HG02588 (cell line): ENCODE data around the gene CD226.
A peak's percentile ranks its signal among the peaks of the same experiment; 100 is the strongest.
"Not testable (repeated sequence)": the region's sequence is repeated elsewhere in the genome, so short reads cannot be mapped to it uniquely, and the experiment has no call there.

ENCODE experiments used
- ATAC-seq: cut with Tn5 transposase; IDR thresholded peaks from one replicate; pipeline ENCODE4 v1.9.1; 2021; ENCODE audit warnings: mild to moderate bottlenecking, moderate library complexity; ENCODE audit not compliant: unreplicated experiment

CD226 gene

DNA sequence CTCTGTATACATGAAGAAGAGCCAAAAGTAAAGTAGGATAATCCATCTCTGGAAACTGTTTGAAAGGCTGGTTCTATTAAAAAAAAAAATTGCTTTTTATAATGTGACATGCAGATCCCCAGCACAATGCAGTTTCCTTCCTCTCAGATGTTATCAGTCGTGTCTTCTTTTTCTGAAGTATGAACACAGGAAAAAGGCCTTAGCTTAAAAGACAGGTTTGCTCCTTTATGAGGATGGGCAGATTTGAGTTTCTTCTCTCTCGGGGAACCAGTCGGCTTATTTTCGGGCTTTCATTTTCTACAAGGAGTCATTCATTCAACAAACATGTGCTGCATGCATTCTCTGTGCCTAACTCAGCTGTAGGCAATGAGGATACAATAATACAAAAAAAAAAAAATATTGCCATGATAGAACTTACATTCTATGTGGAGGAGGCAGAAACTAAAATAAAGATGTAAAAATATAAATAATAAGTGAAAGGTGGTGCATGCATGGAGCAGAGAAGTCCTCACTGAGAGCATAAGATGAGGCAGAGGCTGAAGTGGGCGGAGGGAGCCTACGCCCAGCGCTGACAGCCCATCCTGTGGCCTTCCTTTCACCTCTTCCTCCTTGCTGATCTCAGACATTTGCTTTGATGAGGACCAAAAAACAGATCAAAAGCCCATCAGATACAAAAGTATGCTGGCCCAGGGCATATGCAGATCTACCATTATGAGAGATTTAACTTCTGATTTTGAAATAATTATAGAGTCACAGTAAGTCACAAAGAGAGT lies at the start of gene CD226:
Gene CD226, minus strand, starts transcription at position 513 of the 773 bp plus-strand sequence. Its CDS starts 467 bp downstream, at position 46.
- no peak for ATAC-seq

DNA sequence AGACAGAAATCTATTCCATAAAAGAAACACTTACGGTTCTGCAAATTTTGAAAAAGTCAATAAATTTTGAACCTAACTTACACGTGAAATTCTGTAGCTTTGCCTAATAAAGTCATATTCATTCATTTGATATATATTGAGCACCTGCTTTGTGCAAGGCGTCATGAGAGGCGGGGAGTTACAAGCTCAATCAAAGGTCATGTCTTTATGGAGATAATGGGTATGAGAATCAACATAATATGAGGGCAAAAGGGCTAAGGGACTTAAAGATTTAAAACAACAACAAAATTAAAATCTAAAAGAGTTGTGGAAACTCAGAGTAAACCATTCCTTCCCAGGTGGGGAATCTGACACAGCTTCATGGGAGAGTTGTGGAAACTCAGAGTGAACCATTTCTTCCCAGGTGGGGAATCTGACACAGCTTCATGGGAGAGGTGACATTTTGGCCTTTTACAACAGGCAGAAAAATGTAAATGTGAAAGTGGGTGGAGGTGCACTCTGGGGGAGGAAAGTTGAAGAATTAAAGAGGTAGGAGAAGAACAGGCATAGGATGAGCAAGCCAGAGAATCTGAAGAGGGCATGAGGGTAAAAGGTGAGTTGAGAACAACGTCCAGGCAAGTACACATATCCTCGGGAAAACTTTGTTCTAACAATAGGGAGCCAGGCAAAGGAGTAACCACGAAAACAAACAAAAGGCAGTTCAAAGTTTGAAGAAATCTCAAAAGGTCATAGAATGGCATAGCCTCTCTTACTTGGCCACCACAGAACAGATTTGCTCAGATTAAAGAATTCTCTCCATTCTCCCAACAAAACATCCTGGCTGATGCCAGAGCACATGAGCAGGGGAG lies 49.5 kb upstream of the CD226 start:
- ATAC-seq: no peak

- no peak for ATAC-seq
Measured at GRCh38 chr18:69996417-69996816, 48.7 kb upstream of the CD226 start.

GRCh38 chr18:69995774-69996173 lies 48.1 kb upstream of the CD226 start:
- no peak for ATAC-seq

DNA sequence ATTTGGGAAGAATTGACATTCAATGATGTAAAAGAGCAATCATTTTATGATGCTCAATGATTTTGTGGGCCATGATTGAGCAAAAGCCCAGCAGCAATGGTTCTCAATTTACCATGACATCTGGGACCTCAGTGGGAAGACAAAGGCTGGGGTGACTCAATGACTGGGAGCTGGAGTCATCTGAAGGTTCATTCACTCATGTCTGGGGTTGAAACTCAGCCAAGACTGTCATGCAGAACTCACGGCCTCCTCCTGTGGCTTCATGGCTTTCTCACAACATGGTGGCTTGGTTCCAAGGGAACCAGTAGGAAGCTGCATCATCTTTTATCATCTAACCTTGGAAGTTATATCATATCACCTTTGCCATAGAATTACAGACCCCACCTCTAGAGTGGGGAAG lies 45.1 kb upstream of the CD226 start:
- no peak for ATAC-seq

- no peak for ATAC-seq
Measured at GRCh38 chr18:69987870-69988269, 40.2 kb upstream of the CD226 start.

- no peak for ATAC-seq
Measured at GRCh38 chr18:69985239-69985638, 37.6 kb upstream of the CD226 start.

DNA sequence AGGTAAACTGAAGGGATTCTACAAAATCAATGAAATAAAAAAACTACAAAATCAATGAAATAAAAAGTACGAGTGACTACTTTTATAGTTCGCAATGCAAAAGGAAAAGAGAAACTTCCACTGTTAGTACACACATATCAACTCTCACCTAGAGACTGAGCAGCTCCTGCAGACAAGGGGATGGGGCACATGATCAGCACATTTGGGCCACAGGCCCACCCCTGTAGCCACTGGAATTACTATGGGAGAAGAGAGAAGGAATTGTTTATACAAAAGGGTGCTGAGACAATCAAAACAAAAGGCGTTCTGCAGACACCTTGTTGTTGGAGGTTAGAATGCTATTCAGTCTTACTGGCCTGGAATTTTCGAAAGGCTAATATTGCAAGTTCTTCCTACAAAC lies 34.7 kb upstream of the CD226 start:
- ATAC-seq: no peak

DNA sequence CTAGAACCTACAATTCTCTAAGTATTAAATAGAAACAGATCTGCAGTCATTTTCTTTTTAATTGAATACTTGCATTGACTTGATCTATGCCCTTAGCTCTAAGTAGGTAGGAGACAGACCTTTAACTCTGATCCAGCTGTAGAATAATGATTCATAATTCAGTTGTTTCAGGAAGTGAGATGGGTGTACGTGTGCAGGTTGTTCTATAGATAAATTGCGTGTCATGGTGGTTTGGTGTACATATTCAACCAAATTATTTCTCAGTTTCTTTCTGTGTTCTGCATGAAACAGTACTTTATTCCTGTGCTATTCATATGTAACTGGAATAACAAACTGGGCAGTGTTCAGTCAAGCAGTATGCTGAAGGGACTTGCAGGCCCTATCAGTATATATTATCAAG lies 34.3 kb upstream of the CD226 start:
- peak; percentile 35 for ATAC-seq

DNA sequence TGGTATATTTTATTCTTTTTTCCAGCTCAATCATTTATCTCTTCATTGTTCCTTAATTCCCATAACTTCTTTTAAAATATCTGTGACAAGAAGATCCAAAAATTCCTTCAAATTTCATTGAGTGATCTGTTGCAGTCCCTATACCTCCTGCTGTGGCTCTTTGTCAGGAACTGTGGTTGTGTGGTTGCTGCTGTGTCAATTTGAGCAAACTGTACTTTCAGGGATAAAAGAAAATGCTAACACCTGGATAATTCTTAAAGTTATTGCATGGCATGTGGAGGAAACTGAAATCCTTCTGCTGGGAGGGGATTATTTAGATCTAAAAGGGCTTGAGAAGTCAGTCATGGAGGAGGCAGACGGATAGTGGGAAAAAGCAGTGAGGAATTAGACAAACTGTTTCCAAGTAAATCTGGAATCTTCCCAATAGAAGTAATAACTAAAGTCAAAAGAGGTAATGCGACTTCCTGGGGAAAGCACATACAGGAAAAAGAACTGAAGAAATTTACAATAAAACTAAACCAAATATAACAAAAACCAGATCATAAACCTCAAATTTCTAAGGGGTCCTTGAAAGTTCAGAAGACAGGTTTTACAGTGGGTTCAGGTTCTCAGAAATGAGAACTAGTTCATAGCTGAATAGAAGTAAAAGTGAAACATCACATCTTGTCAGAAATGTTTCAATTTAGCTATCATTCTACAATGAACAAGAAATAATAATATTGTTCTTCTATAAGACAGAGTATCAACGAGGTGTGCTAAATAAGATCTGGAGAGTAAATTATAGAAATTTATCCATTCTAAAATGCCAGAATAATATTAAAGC lies 33.5 kb upstream of the CD226 start:
- peak; percentile 26 for ATAC-seq

GRCh38 chr18:69980509-69980908 lies 32.8 kb upstream of the CD226 start:
- ATAC-seq: no peak

- peak; percentile 75 for ATAC-seq
Measured at GRCh38 chr18:69978732-69979715, 31.4 kb upstream of the CD226 start.

- not testable (repeated sequence) for ATAC-seq
Measured at GRCh38 chr18:69975294-69975693, 27.6 kb upstream of the CD226 start.

DNA sequence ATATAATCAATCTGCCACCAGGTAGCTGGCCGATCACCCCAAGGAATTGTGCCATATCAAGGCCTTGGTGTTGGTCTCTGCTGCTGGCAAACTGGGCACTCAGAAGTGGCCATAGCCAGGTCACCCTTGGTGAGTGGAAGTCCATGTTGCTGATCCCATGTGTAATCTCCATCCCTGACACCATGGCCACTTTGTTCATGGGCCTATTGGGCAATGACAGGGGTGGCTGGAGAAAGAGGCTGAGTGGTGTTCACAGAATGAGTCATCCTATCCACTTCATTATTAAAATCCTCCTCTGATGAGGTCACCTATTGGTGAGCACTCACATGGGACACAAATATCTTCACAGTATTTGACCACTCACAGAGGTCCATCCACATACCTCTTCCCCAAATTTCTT lies 26.7 kb upstream of the CD226 start:
- no peak for ATAC-seq

DNA sequence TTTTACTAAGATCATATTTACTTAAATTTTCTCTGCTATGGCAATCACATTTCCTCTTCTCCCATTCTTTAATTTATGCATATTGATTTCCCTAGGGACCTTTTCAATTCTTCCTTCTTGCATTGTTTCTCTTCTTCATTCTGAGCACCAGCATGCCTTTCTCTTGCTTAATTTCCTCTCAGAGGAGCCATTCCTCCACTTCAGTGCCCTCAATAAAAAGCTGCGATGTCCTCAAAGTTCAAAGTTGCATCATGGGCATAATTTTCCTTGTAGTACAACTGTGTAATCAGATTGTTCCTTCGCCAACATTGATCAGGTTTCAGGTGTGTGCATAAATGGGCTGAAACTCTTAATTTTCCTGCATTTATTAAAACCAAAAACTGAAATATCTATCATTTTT lies 21.8 kb upstream of the CD226 start:
- ATAC-seq: no peak

DNA sequence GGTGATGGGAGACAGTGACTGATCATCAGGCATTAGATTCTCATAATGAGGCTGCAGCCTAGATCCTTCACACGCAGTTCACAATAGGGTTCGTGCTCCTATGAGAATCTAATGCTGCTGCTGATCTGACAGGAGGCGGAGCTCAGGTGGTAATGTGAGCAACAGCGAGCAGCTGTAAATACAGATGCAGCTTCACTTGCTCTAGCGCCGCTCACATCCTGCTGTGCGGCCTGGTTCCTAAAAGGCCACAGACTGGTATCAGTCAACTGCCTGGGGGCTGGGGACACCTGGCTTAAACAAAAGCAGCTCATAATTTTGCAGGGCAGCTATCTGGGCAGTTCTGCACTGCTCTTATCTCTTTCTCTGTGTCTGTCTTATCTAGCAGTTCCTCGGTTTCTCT lies 20.4 kb upstream of the CD226 start:
- no peak for ATAC-seq

DNA sequence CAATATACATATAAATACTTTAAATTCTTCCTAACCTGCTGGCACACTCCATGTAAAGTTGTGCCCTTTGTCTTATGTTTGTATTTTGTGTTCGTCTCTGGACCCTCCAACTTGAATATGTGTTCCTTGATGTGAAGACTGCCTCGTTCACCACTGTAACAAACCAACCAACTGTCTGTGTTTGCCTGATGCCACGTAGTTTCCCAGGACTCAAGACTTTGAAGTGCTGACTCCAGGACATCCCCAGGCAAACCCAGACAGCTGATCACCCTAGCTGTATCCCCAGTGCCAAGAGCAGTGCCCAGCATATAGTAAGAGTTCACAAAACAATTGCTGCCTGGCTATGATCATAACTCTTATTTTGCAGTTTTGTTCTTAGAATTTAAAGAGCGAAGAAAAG lies 15.5 kb upstream of the CD226 start:
- ATAC-seq: no peak

GRCh38 chr18:69961718-69962117 lies 14.0 kb upstream of the CD226 start:
- ATAC-seq: no peak

DNA sequence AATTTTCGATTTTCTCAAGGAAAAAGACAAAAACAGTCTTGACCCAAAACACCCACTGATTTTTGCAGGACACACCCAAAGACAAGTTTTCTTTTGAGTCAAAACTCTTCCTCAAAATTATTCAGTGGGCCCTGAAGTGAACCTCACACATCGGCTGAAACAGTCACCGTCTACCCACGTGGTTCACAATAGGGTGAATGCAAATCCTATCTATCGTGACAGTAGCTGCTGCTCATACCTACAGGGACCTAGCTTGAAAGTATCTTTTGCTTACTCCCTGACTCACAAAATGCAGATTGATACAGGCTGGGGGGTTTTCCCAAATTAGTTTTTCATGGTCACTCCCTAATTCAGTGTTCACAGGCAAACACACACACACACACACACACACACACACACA lies 10.7 kb upstream of the CD226 start:
- peak; percentile 59 for ATAC-seq

DNA sequence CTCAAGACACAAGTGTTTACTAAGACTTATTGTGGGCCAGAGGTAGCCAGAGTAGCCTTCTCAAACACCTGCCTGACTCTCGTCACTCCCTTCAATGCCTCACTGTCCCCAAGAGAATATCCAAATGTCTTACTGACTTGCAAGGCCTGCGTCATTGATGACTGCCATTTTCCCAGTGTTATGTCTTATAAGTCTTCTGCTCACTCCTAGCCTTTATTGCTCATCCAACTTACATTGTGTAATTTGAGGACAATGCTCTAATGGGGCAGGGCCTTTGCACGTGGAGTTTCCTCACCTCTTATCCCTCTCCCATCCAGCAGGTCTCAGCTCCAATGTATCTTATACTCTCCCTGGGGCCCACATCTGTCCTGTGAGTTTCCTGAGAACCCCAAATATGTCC lies 10.1 kb upstream of the CD226 start:
- ATAC-seq: no peak
